ENCODE results near the gene IRF2BPL. TPM values are rescaled to one million over a fixed set of nuclear protein-coding genes. Genes with fewer than 3 reads are reported as not detected.

The IRF2BPL gene
- total and polyA plus RNA-seq, 2 of the 4 experiments (the other 2 are of a cell fraction): 6.3 to 14.5 TPM

DNA sequence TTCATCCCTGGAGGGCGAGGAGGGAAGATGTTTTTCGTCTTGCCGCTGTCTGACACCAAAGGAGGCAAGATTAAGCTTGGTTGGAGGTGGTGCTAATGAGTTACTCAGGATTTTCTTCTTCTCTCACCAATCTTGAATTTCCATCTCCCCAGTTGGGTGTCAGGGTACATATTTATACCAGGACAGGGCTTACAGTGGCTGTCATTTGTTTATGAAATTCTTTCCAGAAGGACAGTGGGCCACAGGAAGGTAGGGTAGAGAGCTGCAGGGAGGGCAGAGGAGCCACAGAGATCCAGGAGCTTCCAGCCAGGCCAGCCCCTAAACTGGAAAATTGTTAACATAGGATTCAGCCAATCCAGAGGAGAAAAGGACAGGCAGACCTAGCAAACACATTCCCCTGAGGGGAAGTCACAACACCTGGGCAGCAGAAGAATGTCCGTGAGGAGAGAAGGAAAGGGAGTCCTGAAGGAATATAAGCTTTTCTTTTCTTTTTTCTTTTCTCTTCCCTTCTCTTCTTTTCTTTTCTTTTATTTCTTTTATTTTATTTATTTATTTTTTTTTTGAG lies 40.5 kb downstream of the IRF2BPL start:
- H3K4me1 ChIP-seq (ENCODE audit: control insufficient read depth, insufficient read depth, low read length): peaks cover 14% of the 10 kb centered on the region
- no peak for DNase-seq
- H2BK15ac ChIP-seq (ENCODE audit: low read depth, low read length): no peak overlapping the region
- H4K8ac ChIP-seq (ENCODE audit: low read depth in 2 of 2, low read length in 2 of 2): no peak overlapping the region
- POLR2A ChIA-PET (ENCODE audit: unreplicated experiment): no interaction called here
- H3K79me1 ChIP-seq (ENCODE audit: low read depth in 1 of 2, low read length in 2 of 2): no peaks in the 10 kb centered on the region
- intact Hi-C loops (cut with micrococcal nuclease): no loop called here
- no peak overlapping the region for H2BK5ac ChIP-seq (ENCODE audit: low read depth, low read length, poor library complexity, severe bottlenecking)
- no peak overlapping the region for H3K56ac ChIP-seq (ENCODE audit: extremely low read depth, insufficient read depth, low read length)
- H3K23ac ChIP-seq (ENCODE audit: low read depth, low read length): no peak overlapping the region
- no peak overlapping the region for H3K27ac ChIP-seq (ENCODE audit: insufficient read depth, low read length)
- H3K14ac ChIP-seq (replicated peaks; ENCODE audit: low read depth, low read length): peak overlapping the region; percentile 71; the same call in 1 of the 2 replicates
- H3K4ac ChIP-seq (ENCODE audit: low read depth, low read length): no peak overlapping the region; the same call in 1 of the 2 replicates
- no TSS peak for BruUV-seq (replicated peaks)
- H2BK20ac ChIP-seq (ENCODE audit: low read depth, low read length): no peak overlapping the region; the same call in 1 of the 2 replicates
- no peak for ATAC-seq (ENCODE audit: low read depth)
- dilution Hi-C loops (cut with HindIII; ENCODE audit: low sequenced_read_pairs, unreplicated experiment): no loop called here
- H3K9me3 ChIP-seq (ENCODE audit: control insufficient read depth, insufficient read depth, low read length): no peaks in the 10 kb centered on the region
- H4K20me1 ChIP-seq (ENCODE audit: insufficient read depth, low read length): no peaks in the 10 kb centered on the region
- no peak overlapping the region for H3K4me3 ChIP-seq (ENCODE audit: insufficient read depth, low read depth, low read length)
- TF ChIP-seq, protein P1, sequence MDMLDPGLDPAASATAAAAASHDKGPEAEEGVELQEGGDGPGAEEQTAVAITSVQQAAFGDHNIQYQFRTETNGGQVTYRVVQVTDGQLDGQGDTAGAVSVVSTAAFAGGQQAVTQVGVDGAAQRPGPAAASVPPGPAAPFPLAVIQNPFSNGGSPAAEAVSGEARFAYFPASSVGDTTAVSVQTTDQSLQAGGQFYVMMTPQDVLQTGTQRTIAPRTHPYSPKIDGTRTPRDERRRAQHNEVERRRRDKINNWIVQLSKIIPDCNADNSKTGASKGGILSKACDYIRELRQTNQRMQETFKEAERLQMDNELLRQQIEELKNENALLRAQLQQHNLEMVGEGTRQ (IDR thresholded peaks at IDR 0.05; ENCODE audit: low read depth, low read length): no peak
- TF ChIP-seq ELK1 (IDR thresholded peaks at IDR 0.05; ENCODE audit: borderline replicate concordance, low read depth, low read length): no peak
- TF ChIP-seq RCOR1 (IDR thresholded peaks at IDR 0.05; ENCODE audit: insufficient replicate concordance, low read length): no peak
- no peak for TF ChIP-seq NFE2L2 (IDR thresholded peaks at IDR 0.05; ENCODE audit: low read depth, low read length)
- no peak for TF ChIP-seq MAZ (IDR thresholded peaks at IDR 0.05; ENCODE audit: borderline replicate concordance, low read depth, low read length)
- TF ChIP-seq MXI1 (IDR thresholded peaks at IDR 0.05; ENCODE audit: borderline replicate concordance, low read depth, low read length): no peak
- TF ChIP-seq RAD21 (IDR thresholded peaks at IDR 0.05; ENCODE audit: low read length): no peak
- no peak for TF ChIP-seq BHLHE40 (IDR thresholded peaks at IDR 0.05; ENCODE audit: low read depth, low read length)
- no peak for TF ChIP-seq CHD1 (IDR thresholded peaks at IDR 0.05; ENCODE audit: low read depth, low read length)
- TF ChIP-seq SMC3 (IDR thresholded peaks at IDR 0.05; ENCODE audit: low read depth, low read length): no peak
- TF ChIP-seq RFX5 (IDR thresholded peaks at IDR 0.05; ENCODE audit: low read depth, low read length): no peak
- TF ChIP-seq MAFK (IDR thresholded peaks at IDR 0.05; ENCODE audit: low read depth, low read length): no peak
- TF ChIP-seq, protein P2, sequence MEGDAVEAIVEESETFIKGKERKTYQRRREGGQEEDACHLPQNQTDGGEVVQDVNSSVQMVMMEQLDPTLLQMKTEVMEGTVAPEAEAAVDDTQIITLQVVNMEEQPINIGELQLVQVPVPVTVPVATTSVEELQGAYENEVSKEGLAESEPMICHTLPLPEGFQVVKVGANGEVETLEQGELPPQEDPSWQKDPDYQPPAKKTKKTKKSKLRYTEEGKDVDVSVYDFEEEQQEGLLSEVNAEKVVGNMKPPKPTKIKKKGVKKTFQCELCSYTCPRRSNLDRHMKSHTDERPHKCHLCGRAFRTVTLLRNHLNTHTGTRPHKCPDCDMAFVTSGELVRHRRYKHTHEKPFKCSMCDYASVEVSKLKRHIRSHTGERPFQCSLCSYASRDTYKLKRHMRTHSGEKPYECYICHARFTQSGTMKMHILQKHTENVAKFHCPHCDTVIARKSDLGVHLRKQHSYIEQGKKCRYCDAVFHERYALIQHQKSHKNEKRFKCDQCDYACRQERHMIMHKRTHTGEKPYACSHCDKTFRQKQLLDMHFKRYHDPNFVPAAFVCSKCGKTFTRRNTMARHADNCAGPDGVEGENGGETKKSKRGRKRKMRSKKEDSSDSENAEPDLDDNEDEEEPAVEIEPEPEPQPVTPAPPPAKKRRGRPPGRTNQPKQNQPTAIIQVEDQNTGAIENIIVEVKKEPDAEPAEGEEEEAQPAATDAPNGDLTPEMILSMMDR (conservative IDR thresholded peaks at IDR 0.05; ENCODE audit: low read depth, low read length): no peak
- TF ChIP-seq FOS (IDR thresholded peaks at IDR 0.05; ENCODE audit: low read depth, low read length): no peak
- no peak for TF ChIP-seq CEBPB (IDR thresholded peaks at IDR 0.05; ENCODE audit: low read depth, low read length)
- TF ChIP-seq POLR2A (IDR thresholded peaks at IDR 0.05; ENCODE audit: low read depth, low read length): no peak
- H3K36me3 ChIP-seq (ENCODE audit: control insufficient read depth, insufficient read depth, low read length): no peaks in the 10 kb centered on the region
- no peak overlapping the region for H3K9ac ChIP-seq (ENCODE audit: low read depth, low read length)
- H3K9me1 ChIP-seq (ENCODE audit: insufficient read depth, low read length): peaks cover 12% of the 10 kb centered on the region
- CTCF ChIA-PET: interaction anchor here (1.0 kb wide), 1 partner anchor 26 kb away, joined by 3 read pairs; no protein-coding TSS in a partner anchor
- no peak overlapping the region for H4K91ac ChIP-seq (ENCODE audit: insufficient read depth, low read depth, low read length)
- no peak overlapping the region for H2AFZ ChIP-seq (replicated peaks; ENCODE audit: low read length, poor library complexity)
- H2AK5ac ChIP-seq (ENCODE audit: low read depth, low read length): no peak overlapping the region
- in situ Hi-C loops (cut with MboI; ENCODE audit: low sequenced_read_pairs): no loop called here
- WGBS, 2 experiments (ENCODE audit: extremely low coverage in 2 of 2, insufficient read length in 1 of 2): no CpG with 5 or more reads among the region's 4 CpGs
- H3K27me3 ChIP-seq (ENCODE audit: control insufficient read depth, insufficient read depth, low read length): no peaks in the 10 kb centered on the region
- H2BK120ac ChIP-seq (ENCODE audit: low read depth, low read length): 0 out of 2 replicates have a peak overlapping the region, but pooled peaks have one; percentile 60
- H3K4me2 ChIP-seq (ENCODE audit: low read depth, low read length): no peak overlapping the region
- peak overlapping the region; percentile 81 for H2AK9ac ChIP-seq (replicated peaks; ENCODE audit: low read depth, low read length, poor library complexity)
- no peak overlapping the region for H4K5ac ChIP-seq (ENCODE audit: low read depth, low read length)
- no peak overlapping the region for H3K18ac ChIP-seq (ENCODE audit: low read depth, low read length)

Data from IMR-90 (cell line).